HG02610 (cell line): ENCODE results near the gene DLGAP1.
"Not testable (repeated sequence)": the region's sequence is repeated elsewhere in the genome, so short reads cannot be mapped to it uniquely, and the experiment has no call there.

Experiments used
- ATAC-seq: cut with Tn5 transposase; IDR thresholded peaks from one replicate; pipeline ENCODE4 v1.9.1; 2021; ENCODE audit warnings: mild to moderate bottlenecking, moderate library complexity; ENCODE audit not compliant: unreplicated experiment

Gene DLGAP1

GRCh38 chr18:4293337-4293736 is 161.8 kb downstream of the DLGAP1 start:
- ATAC-seq = no peak

GRCh38 chr18:4292696-4293095 is 162.4 kb downstream of the DLGAP1 start:
- ATAC-seq = no peak

- not testable (repeated sequence) for ATAC-seq
Observed at GRCh38 chr18:4287340-4287739, 167.8 kb downstream of the DLGAP1 start.

GRCh38 chr18:4286256-4286655 is 168.9 kb downstream of the DLGAP1 start:
- no peak for ATAC-seq

GRCh38 chr18:4285525-4285924 is 169.6 kb downstream of the DLGAP1 start:
- no peak for ATAC-seq

- no peak for ATAC-seq
Observed at GRCh38 chr18:4284528-4284927, 170.6 kb downstream of the DLGAP1 start.

GRCh38 chr18:4283746-4284291 is 171.3 kb downstream of the DLGAP1 start:
- ATAC-seq = no peak

- ATAC-seq = no peak
Observed at GRCh38 chr18:4282954-4283353, 172.2 kb downstream of the DLGAP1 start.

- peak; percentile 68 for ATAC-seq
Observed at GRCh38 chr18:4276953-4277585, 178.0 kb downstream of the DLGAP1 start.

- ATAC-seq = no peak
Observed at GRCh38 chr18:4271952-4272351, 183.2 kb downstream of the DLGAP1 start.

GRCh38 chr18:4270988-4271387 is 184.1 kb downstream of the DLGAP1 start:
- no peak for ATAC-seq

- peak; percentile 67 for ATAC-seq
Observed at GRCh38 chr18:4270016-4270415, 185.1 kb downstream of the DLGAP1 start.

GRCh38 chr18:4267641-4268040 is 187.5 kb downstream of the DLGAP1 start:
- ATAC-seq = no peak

GRCh38 chr18:4264347-4264791 is 190.7 kb downstream of the DLGAP1 start:
- ATAC-seq = no peak

GRCh38 chr18:4260107-4260506 is 195.0 kb downstream of the DLGAP1 start:
- ATAC-seq = no peak

GRCh38 chr18:4256766-4257417 is 198.2 kb downstream of the DLGAP1 start:
- ATAC-seq = no peak

- no peak for ATAC-seq
Observed at GRCh38 chr18:4254840-4255239, 200.3 kb downstream of the DLGAP1 start.

- ATAC-seq = no peak
Observed at GRCh38 chr18:4252829-4253228, 202.3 kb downstream of the DLGAP1 start.

GRCh38 chr18:4251873-4252272 is 203.2 kb downstream of the DLGAP1 start:
- no peak for ATAC-seq

GRCh38 chr18:4251206-4251605 is 203.9 kb downstream of the DLGAP1 start:
- no peak for ATAC-seq

GRCh38 chr18:4250141-4250540 is 205.0 kb downstream of the DLGAP1 start:
- no peak for ATAC-seq

GRCh38 chr18:4248686-4249085 is 206.4 kb downstream of the DLGAP1 start:
- no peak for ATAC-seq
